ENCODE results near the gene PRPH. TPM values are rescaled to one million over a fixed set of nuclear protein-coding genes. Genes with fewer than 3 reads are reported as not detected.
"Not testable (repeated sequence)": the region's sequence is repeated elsewhere in the genome, so short reads cannot be mapped to it uniquely, and the experiment has no call there.

PRPH gene
- total and polyA plus RNA-seq, 2 donors (not counting 1 experiment from before 2014, with no cell fraction given), result not detected

DNA sequence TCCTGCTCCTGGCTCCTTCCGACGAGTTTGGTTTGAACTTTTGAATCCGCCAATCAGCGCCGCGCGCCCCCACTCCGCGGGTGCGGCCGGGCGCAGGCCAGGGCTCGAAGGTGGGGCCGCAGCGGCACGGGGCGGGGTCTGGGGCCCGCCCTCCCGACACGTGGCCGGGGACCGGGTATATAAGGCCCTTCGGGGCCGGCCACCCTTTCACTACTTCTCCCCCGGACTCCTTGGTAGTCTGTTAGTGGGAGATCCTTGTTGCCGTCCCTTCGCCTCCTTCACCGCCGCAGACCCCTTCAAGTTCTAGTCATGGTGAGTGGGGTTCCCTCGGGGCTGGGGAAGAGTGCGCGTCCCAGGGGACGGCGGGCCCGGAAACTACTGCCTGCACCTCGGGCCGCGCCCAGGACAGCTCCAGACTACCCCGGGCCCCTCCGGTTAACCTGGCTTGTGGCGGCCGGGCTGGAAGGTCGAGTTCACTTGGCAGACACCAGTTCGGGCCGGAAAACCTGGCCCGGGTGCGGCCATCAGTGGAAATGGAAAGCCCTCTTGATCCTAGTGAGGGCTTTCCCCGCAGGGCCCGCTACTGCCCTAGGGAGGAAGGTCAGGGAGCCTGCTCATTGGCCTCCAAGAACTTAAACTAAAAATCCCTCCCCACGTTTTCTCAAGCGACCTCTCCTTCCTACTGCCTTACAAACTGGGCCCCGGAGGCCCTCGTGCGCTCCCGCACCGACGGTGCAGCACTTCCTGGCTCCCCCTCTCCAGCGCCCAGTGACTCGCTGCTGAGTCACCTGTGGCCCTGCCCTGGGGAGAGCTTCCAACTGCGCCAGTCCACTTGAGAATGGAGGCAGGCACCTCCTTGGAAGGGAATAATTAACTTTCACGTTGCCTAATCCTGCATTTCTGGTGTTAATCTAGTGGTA, 29.8 kb upstream of the PRPH start, which contains the start of gene TUBA1C:
TUBA1C (plus strand) TSS at position 210 of the 920 bp plus-strand sequence; CDS start at position 310, 100 bp downstream.
- Histone ChIP-seq H3K79me2 (ENCODE audit: control insufficient read depth, insufficient read depth, low read length) (peaks cover 33% of the 10 kb centered on the region), H3K27me3 (replicated peaks in 1 of 4; ENCODE audit: control extremely low read depth in 1 of 4, control insufficient read depth in 3 of 4, insufficient read depth in 4 of 4, low read length in 3 of 4) (no peaks in the 10 kb centered on the region), H3K36me3 (replicated peaks in 1 of 2; ENCODE audit: control extremely low read depth in 1 of 2, control insufficient read depth in 1 of 2, extremely low read depth in 1 of 2, insufficient read depth in 2 of 2, low read length in 1 of 2) (peaks cover 4 to 5% of the 10 kb centered on the region in 2 experiments), H3K4me3 (ENCODE audit: control extremely low read depth in 1 of 5, extremely low read depth in 1 of 5, insufficient read depth in 1 of 5, low read depth in 2 of 5, low read length in 4 of 5) (peak within 1 kb of the TSS; percentile 42 to 98 (median 83)), H3K27ac (ENCODE audit: low read length in 2 of 2) (peak within 1 kb of the TSS; percentile 80 to 82), H4K20me1 (ENCODE audit: control insufficient read depth, insufficient read depth, low read length, poor library complexity, severe bottlenecking) (no peaks in the 10 kb centered on the region), H3K9ac (ENCODE audit: low read length) (peak within 1 kb of the TSS; percentile 92), H3K4me1 (ENCODE audit: control insufficient read depth in 2 of 2, insufficient read depth in 2 of 2, low read length in 2 of 2) (peaks cover 4 to 12% of the 10 kb centered on the region in 2 donors), H3K9me3 (ENCODE audit: control extremely low read depth in 1 of 3, control insufficient read depth in 2 of 3, insufficient read depth in 1 of 3, low read length in 2 of 3) (no peaks in the 10 kb centered on the region), H3K4me2 (replicated peaks; ENCODE audit: low read depth, low read length, poor library complexity, severe bottlenecking) (peak within 1 kb of the TSS; percentile 92), H2AFZ (ENCODE audit: insufficient read depth, low read depth, low read length, poor library complexity, severe bottlenecking) (peak within 1 kb of the TSS; percentile 93)
- H3K4me3 Mint-ChIP-seq, result peak within 1 kb of the TSS; percentile 97
- TF ChIP-seq, protein P1, sequence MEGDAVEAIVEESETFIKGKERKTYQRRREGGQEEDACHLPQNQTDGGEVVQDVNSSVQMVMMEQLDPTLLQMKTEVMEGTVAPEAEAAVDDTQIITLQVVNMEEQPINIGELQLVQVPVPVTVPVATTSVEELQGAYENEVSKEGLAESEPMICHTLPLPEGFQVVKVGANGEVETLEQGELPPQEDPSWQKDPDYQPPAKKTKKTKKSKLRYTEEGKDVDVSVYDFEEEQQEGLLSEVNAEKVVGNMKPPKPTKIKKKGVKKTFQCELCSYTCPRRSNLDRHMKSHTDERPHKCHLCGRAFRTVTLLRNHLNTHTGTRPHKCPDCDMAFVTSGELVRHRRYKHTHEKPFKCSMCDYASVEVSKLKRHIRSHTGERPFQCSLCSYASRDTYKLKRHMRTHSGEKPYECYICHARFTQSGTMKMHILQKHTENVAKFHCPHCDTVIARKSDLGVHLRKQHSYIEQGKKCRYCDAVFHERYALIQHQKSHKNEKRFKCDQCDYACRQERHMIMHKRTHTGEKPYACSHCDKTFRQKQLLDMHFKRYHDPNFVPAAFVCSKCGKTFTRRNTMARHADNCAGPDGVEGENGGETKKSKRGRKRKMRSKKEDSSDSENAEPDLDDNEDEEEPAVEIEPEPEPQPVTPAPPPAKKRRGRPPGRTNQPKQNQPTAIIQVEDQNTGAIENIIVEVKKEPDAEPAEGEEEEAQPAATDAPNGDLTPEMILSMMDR (IDR thresholded peaks at IDR 0.05), result no peak
- no peak for TF ChIP-seq EZH2 (IDR thresholded peaks at IDR 0.05; ENCODE audit: borderline replicate concordance, insufficient read depth, low read depth, low read length, poor library complexity, severe bottlenecking)
- intact Hi-C loops (cut with micrococcal nuclease), result loop anchor here (1.0 to 2.0 kb wide), 5 partner anchors 31 to 135 kb away; partner anchors contain the start of genes C1QL4, TROAP and TUBA1A
- H3K27me3 Mint-ChIP-seq, result no peaks in the 10 kb centered on the region
- H3K4me1 Mint-ChIP-seq, result peaks cover 20% of the 10 kb centered on the region
- H3K27ac Mint-ChIP-seq, result peak within 1 kb of the TSS; percentile 94
- ChIA-PET CTCF (interaction anchor here (0.5 to 3.1 kb wide), 7 partner anchors 23 to 273 kb away, joined by 3 to 14 read pairs (median 4); partner anchors contain the start of genes DNAJC22 and TUBA1A), POLR2A (interaction anchor here (0.5 to 1.5 kb wide), 8 partner anchors 11 to 495 kb away, joined by 3 to 9 read pairs (median 6); partner anchors contain the start of genes LMBR1L, PRPH and TUBA1A)
- WGBS (ENCODE audit: insufficient coverage), result under 1% methylated on average over 46 of the region's 61 CpGs
- ATAC-seq (ENCODE audit: low read depth) (peak; percentile 93), DNase-seq (peak; percentile 92)
- no peaks in the 10 kb centered on the region for H3K9me3 Mint-ChIP-seq (ENCODE audit: insufficient read depth)

DNA sequence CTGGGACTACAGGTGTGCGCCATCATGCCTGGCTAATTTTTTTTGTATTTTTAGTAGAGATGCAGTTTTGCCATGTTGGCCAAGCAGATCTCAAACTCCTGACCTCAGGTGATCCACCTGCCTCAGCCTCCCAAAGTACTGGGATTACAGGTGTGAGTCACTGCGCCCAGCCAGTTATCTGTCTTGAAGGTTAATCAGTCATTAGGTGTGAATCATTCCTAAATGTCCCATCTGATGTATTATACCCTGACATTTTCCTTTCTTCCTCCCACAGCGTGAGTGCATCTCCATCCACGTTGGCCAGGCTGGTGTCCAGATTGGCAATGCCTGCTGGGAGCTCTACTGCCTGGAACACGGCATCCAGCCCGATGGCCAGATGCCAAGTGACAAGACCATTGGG, 25.8 kb upstream of the PRPH start:
- WGBS (ENCODE audit: insufficient coverage), result no CpG with 5 or more reads among the region's 6 CpGs
- H4K20me1 ChIP-seq (ENCODE audit: control insufficient read depth, insufficient read depth, low read length, poor library complexity, severe bottlenecking); H3K4me2 ChIP-seq (replicated peaks; ENCODE audit: low read depth, low read length, poor library complexity, severe bottlenecking); H3K4me3 ChIP-seq (ENCODE audit: control extremely low read depth in 1 of 5, extremely low read depth in 1 of 5, insufficient read depth in 1 of 5, low read depth in 2 of 5, low read length in 4 of 5); H3K4me3 Mint-ChIP-seq; H3K27me3 Mint-ChIP-seq; H3K9ac ChIP-seq (ENCODE audit: low read length); H3K27ac Mint-ChIP-seq; H3K9me3 Mint-ChIP-seq (ENCODE audit: insufficient read depth); H3K4me1 ChIP-seq (ENCODE audit: control insufficient read depth in 2 of 2, insufficient read depth in 2 of 2, low read length in 2 of 2); H2AFZ ChIP-seq (ENCODE audit: insufficient read depth, low read depth, low read length, poor library complexity, severe bottlenecking); H3K27ac ChIP-seq (ENCODE audit: low read length in 2 of 2); H3K9me3 ChIP-seq (ENCODE audit: control extremely low read depth in 1 of 3, control insufficient read depth in 2 of 3, insufficient read depth in 1 of 3, low read length in 2 of 3); DNase-seq; H3K27me3 ChIP-seq (replicated peaks in 1 of 4; ENCODE audit: control extremely low read depth in 1 of 4, control insufficient read depth in 3 of 4, insufficient read depth in 4 of 4, low read length in 3 of 4); ATAC-seq (ENCODE audit: low read depth); intact Hi-C loops (cut with micrococcal nuclease): not testable (repeated sequence)
- H3K4me1 Mint-ChIP-seq, result peaks cover 13% of the 10 kb centered on the region
- CTCF ChIA-PET, result interaction anchor here (1.0 kb wide), 1 partner anchor 10 kb away, joined by 3 read pairs; no protein-coding TSS in a partner anchor
- peaks cover 33% of the 10 kb centered on the region for H3K79me2 ChIP-seq (ENCODE audit: control insufficient read depth, insufficient read depth, low read length)
- peaks cover 12 to 34% of the 10 kb centered on the region in 2 experiments for H3K36me3 ChIP-seq (replicated peaks in 1 of 2; ENCODE audit: control extremely low read depth in 1 of 2, control insufficient read depth in 1 of 2, extremely low read depth in 1 of 2, insufficient read depth in 2 of 2, low read length in 1 of 2)
- POLR2A ChIA-PET, result interaction anchor here (0.6 kb wide), 1 partner anchor 559 kb away, joined by 7 read pairs; no protein-coding TSS in a partner anchor
